MM.1S (cell line): Measurements from ENCODE around the gene TSR1.

Source experiments
- CTCF ChIP-seq: fragments of 300-600 bp; sonication (generic); IDR thresholded peaks from 2 replicates; pipeline ENCODE4 v1.5.1; 2016; ENCODE audit warnings: antibody characterized with exemption, low read length, mixed read lengths
- EZH2phosphoT487 ChIP-seq: fragments of 300-600 bp; sonication (generic); IDR thresholded peaks from 2 replicates; pipeline ENCODE4 v1.6.1; 2018; ENCODE audit warnings: antibody characterized with exemption, low read length

DNA sequence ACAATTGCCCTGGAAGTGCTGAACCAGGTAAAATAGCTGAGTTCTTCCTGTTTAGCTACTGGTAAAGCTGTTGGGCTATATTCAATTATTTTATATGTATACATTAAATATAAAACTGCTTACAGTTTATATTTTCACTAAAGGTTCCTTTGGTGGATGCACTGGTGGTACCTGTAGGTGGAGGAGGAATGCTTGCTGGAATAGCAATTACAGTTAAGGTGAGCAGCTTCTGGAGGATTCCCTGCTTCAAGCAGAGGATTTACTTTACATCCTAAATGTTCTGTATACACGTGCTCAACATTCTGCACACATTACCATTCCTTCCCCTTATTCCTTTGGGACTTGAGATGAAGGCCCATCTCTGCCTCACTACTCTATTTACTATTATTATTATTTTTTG is 14.9 kb downstream of the TSR1 start:
- TF ChIP-seq CTCF: no peak
- TF ChIP-seq EZH2phosphoT487: no peak
